ENCODE measurements around the gene ARHGAP8. TPM values are rescaled to one million over a fixed set of nuclear protein-coding genes. Genes with fewer than 3 reads are reported as not detected.

ARHGAP8 gene
- total and polyA plus RNA-seq, 10 of the 15 experiments (the other 5 are each of a cell fraction or from before 2014, with no cell fraction given): 0.33 TPM; not detected in 9

DNA sequence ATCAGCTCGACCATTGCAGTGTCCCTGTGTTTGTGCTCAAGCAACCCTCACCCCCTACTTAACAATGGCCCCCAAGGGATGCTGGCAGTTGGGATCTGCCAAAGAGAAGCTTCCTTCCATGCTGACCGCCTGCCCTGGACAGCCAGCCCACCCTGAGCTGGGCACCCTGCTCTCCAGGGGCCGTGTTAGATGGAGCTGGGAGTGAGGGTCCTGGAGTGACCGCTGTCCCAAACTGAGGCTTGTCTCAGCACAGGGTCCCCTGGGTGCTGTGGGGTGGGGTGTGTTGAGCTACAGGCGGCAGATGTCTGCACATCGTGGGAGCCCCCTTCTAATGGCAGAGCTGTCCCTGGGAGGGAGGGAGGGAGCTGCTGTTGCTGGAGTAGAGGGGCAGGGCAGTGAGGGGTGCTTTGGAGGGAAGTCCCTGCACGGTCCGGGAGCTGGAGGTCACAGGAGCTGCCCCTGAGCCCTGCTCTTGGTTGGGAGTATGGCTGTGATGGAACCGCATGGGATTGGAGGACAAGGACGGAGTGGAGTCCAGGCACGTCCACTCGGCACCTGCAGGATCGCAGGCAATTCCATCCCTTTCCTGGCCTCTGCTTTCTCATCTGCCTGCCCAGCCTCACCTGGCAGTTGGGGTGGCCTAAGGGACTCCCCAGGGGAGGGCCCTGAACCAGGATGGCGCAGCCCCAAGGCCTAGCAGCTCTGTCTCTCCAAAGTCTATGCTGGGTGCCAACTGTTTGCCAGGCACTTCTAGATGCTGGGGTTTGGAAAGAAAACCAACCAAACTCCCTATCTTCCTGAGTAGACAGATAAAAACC lies 126.3 kb downstream of the ARHGAP8 start:
- Histone ChIP-seq H3K4me2 (ENCODE audit: control insufficient read depth, insufficient read depth) (no peak overlapping the region), H3K36me3 (ENCODE audit: control insufficient read depth in 2 of 2, insufficient read depth in 2 of 2, low read length in 1 of 2) (no peaks in the 10 kb centered on the region), H3K27ac (ENCODE audit: control insufficient read depth, insufficient read depth) (no peak overlapping the region), H3K4me1 (ENCODE audit: control insufficient read depth, insufficient read depth, low read length) (no peaks in the 10 kb centered on the region), H3K9me3 (replicated peaks; ENCODE audit: control insufficient read depth, insufficient read depth, low read length) (no peaks in the 10 kb centered on the region; the same call in 2 of the 3 replicates), H3K4me3 (no peak overlapping the region), H3K79me2 (ENCODE audit: control insufficient read depth, insufficient read depth, low read length) (no peaks in the 10 kb centered on the region), H3K9ac (ENCODE audit: control insufficient read depth, insufficient read depth, low read length) (no peak overlapping the region), H3K27me3 (replicated peaks in 1 of 2; ENCODE audit: control insufficient read depth in 2 of 2, insufficient read depth in 2 of 2, low read length in 1 of 2) (no peaks in the 10 kb centered on the region; a peak in 1 of 4 replicates), H2AFZ (ENCODE audit: control insufficient read depth, low read depth, low read length) (no peak overlapping the region), H4K20me1 (ENCODE audit: control insufficient read depth, insufficient read depth) (no peaks in the 10 kb centered on the region)
- RAD21 ChIA-PET (ENCODE audit: unreplicated experiment): no interaction called here
- 31% methylated on average over 12 of the region's 14 CpGs for WGBS (ENCODE audit: insufficient coverage, insufficient replicate concordance, low lambda C conversion rate, missing lambda C conversion rate)
- FAIRE-seq (no peak), ATAC-seq (no peak), DNase-seq (ENCODE audit: low read depth, low spot score) (no peak)
- BruUV-seq (replicated peaks): no TSS peak
- TF ChIP-seq, protein P1, sequence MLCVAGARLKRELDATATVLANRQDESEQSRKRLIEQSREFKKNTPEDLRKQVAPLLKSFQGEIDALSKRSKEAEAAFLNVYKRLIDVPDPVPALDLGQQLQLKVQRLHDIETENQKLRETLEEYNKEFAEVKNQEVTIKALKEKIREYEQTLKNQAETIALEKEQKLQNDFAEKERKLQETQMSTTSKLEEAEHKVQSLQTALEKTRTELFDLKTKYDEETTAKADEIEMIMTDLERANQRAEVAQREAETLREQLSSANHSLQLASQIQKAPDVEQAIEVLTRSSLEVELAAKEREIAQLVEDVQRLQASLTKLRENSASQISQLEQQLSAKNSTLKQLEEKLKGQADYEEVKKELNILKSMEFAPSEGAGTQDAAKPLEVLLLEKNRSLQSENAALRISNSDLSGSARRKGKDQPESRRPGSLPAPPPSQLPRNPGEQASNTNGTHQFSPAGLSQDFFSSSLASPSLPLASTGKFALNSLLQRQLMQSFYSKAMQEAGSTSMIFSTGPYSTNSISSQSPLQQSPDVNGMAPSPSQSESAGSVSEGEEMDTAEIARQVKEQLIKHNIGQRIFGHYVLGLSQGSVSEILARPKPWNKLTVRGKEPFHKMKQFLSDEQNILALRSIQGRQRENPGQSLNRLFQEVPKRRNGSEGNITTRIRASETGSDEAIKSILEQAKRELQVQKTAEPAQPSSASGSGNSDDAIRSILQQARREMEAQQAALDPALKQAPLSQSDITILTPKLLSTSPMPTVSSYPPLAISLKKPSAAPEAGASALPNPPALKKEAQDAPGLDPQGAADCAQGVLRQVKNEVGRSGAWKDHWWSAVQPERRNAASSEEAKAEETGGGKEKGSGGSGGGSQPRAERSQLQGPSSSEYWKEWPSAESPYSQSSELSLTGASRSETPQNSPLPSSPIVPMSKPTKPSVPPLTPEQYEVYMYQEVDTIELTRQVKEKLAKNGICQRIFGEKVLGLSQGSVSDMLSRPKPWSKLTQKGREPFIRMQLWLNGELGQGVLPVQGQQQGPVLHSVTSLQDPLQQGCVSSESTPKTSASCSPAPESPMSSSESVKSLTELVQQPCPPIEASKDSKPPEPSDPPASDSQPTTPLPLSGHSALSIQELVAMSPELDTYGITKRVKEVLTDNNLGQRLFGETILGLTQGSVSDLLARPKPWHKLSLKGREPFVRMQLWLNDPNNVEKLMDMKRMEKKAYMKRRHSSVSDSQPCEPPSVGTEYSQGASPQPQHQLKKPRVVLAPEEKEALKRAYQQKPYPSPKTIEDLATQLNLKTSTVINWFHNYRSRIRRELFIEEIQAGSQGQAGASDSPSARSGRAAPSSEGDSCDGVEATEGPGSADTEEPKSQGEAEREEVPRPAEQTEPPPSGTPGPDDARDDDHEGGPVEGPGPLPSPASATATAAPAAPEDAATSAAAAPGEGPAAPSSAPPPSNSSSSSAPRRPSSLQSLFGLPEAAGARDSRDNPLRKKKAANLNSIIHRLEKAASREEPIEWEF (IDR thresholded peaks at IDR 0.05; ENCODE audit: insufficient replicate concordance, low read depth, low read length): no peak
- TF ChIP-seq POU2F2 (IDR thresholded peaks at IDR 0.05; ENCODE audit: borderline replicate concordance, low read depth, low read length) (no peak), ETV6 (conservative IDR thresholded peaks at IDR 0.05 in 1 of 2, IDR thresholded peaks at IDR 0.05 in 1 of 2; ENCODE audit: borderline replicate concordance in 1 of 2, low read depth in 1 of 2) (no peak), JUND (IDR thresholded peaks at IDR 0.05; ENCODE audit: low read depth, low read length) (no peak), STAT1 (conservative IDR thresholded peaks at IDR 0.05) (no peak), BMI1 (IDR thresholded peaks at IDR 0.05; ENCODE audit: borderline replicate concordance) (no peak), MEF2A (IDR thresholded peaks at IDR 0.05; ENCODE audit: insufficient read depth, low read depth, low read length) (no peak), RELA (IDR thresholded peaks at IDR 0.05; ENCODE audit: borderline replicate concordance, partially characterized antibody) (no peak), TBL1XR1 (IDR thresholded peaks at IDR 0.05; ENCODE audit: low read depth, low read length) (no peak), TAF1 (IDR thresholded peaks at IDR 0.05; ENCODE audit: borderline replicate concordance, low read depth, low read length) (no peak)
- TF ChIP-seq, protein P2, sequence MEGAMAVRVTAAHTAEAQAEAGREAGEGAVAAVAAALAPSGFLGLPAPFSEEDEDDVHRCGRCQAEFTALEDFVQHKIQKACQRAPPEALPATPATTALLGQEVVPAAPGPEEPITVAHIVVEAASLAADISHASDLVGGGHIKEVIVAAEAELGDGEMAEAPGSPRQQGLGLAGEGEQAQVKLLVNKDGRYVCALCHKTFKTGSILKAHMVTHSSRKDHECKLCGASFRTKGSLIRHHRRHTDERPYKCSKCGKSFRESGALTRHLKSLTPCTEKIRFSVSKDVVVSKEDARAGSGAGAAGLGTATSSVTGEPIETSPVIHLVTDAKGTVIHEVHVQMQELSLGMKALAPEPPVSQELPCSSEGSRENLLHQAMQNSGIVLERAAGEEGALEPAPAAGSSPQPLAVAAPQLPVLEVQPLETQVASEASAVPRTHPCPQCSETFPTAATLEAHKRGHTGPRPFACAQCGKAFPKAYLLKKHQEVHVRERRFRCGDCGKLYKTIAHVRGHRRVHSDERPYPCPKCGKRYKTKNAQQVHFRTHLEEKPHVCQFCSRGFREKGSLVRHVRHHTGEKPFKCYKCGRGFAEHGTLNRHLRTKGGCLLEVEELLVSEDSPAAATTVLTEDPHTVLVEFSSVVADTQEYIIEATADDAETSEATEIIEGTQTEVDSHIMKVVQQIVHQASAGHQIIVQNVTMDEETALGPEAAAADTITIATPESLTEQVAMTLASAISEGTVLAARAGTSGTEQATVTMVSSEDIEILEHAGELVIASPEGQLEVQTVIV (IDR thresholded peaks at IDR 0.05; ENCODE audit: borderline replicate concordance, partially characterized antibody): no peak
- intact Hi-C loops (cut with micrococcal nuclease; ENCODE audit: unreplicated experiment) (no loop called here), in situ Hi-C loops (cut with MboI) (loop anchor here (25.0 kb wide), 1 partner anchor 516 kb away; no protein-coding TSS in a partner anchor)
- CTCF ChIA-PET: no interaction called here
- SMC1A ChIA-PET (ENCODE audit: uncharacterized antibody, unreplicated experiment): interaction anchor here (0.6 kb wide), 1 partner anchor 1972 kb away, joined by 3 read pairs; no protein-coding TSS in a partner anchor
- POLR2A ChIA-PET: interaction anchor here (0.6 kb wide), 1 partner anchor 295 kb away, joined by 4 read pairs; no protein-coding TSS in a partner anchor

Data from GM12878 (cell line).